A549 (cell line): ENCODE data around the gene NCSTN.

Experiments
- CBX8 ChIP-seq: fragments of 200-600 bp; sonication (generic); IDR thresholded peaks from 2 replicates; pipeline ENCODE4 v1.6.1; 2016
- POLR2A ChIP-seq: IDR thresholded peaks from 2 replicates; pipeline ENCODE4 v1.6.1; 2012; ENCODE audit warnings: mild to moderate bottlenecking, low read length
- TFCP2L1 ChIP-seq: fragments of 250-450 bp; sonication (Bioruptor Pico); IDR thresholded peaks from 2 replicates; pipeline ENCODE4 v1.5.0; 2021; ENCODE audit warnings: mild to moderate bottlenecking
- TF ChIP-seq, protein P1 (sequence below): fragments of 200-600 bp; sonication (generic); IDR thresholded peaks from 2 replicates; pipeline ENCODE4 v1.6.1; 2016; ENCODE audit warnings: antibody characterized with exemption, mild to moderate bottlenecking, moderate library complexity
- TF ChIP-seq, protein P2 (sequence below): fragments of >200 bp; sonication (Bioruptor Twin); formaldehyde crosslinking; IDR thresholded peaks from 3 replicates; pipeline ENCODE4 v1.5.1; 2016

DNA sequence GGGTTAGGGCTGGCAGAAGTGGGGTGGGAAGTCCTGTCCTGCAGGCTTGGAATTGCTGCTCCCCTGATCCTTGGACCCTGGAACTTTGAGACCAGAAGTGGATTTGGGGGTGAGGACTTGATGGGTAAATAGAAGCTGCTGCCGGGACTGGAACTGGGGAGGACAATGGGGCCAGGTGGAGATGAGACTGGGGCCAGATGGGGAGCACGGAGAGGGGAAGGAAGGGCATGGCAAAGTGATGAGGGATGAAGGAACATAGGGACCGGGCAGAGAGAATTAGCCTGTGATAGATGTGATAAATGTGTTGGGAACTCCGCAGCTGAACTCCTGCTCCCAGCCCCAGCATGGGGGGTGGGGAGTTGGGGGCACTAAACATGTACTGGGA, 24.3 kb downstream of the NCSTN start:
- TF ChIP-seq, protein P1, sequence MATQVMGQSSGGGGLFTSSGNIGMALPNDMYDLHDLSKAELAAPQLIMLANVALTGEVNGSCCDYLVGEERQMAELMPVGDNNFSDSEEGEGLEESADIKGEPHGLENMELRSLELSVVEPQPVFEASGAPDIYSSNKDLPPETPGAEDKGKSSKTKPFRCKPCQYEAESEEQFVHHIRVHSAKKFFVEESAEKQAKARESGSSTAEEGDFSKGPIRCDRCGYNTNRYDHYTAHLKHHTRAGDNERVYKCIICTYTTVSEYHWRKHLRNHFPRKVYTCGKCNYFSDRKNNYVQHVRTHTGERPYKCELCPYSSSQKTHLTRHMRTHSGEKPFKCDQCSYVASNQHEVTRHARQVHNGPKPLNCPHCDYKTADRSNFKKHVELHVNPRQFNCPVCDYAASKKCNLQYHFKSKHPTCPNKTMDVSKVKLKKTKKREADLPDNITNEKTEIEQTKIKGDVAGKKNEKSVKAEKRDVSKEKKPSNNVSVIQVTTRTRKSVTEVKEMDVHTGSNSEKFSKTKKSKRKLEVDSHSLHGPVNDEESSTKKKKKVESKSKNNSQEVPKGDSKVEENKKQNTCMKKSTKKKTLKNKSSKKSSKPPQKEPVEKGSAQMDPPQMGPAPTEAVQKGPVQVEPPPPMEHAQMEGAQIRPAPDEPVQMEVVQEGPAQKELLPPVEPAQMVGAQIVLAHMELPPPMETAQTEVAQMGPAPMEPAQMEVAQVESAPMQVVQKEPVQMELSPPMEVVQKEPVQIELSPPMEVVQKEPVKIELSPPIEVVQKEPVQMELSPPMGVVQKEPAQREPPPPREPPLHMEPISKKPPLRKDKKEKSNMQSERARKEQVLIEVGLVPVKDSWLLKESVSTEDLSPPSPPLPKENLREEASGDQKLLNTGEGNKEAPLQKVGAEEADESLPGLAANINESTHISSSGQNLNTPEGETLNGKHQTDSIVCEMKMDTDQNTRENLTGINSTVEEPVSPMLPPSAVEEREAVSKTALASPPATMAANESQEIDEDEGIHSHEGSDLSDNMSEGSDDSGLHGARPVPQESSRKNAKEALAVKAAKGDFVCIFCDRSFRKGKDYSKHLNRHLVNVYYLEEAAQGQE: no peak
- TF ChIP-seq CBX8 (no peak), TFCP2L1 (no peak), POLR2A (no peak)
- TF ChIP-seq, protein P2, sequence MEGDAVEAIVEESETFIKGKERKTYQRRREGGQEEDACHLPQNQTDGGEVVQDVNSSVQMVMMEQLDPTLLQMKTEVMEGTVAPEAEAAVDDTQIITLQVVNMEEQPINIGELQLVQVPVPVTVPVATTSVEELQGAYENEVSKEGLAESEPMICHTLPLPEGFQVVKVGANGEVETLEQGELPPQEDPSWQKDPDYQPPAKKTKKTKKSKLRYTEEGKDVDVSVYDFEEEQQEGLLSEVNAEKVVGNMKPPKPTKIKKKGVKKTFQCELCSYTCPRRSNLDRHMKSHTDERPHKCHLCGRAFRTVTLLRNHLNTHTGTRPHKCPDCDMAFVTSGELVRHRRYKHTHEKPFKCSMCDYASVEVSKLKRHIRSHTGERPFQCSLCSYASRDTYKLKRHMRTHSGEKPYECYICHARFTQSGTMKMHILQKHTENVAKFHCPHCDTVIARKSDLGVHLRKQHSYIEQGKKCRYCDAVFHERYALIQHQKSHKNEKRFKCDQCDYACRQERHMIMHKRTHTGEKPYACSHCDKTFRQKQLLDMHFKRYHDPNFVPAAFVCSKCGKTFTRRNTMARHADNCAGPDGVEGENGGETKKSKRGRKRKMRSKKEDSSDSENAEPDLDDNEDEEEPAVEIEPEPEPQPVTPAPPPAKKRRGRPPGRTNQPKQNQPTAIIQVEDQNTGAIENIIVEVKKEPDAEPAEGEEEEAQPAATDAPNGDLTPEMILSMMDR: no peak
